ENCODE results near the gene ACLY. TPM values are rescaled to one million over a fixed set of nuclear protein-coding genes. Genes with fewer than 3 reads are reported as not detected.
A peak's percentile ranks its signal among the peaks of the same experiment; 100 is the strongest.

Gene ACLY
- total and polyA plus RNA-seq, 2 of the 13 experiments (the other 11 are each of a cell fraction or from before 2014, with no cell fraction given): 111 to 218 TPM

- peak; percentile 24; the same call in 1 of the 2 replicates for TF ChIP-seq HNF4G (IDR thresholded peaks at IDR 0.05; ENCODE audit: borderline replicate concordance, low read depth, low read length)
- TF ChIP-seq HNF4G (CRISPR knock-in tag; IDR thresholded peaks at IDR 0.05; ENCODE audit: borderline replicate concordance, low read depth): no peak; the same call in 1 of the 2 replicates
- TF ChIP-seq SAFB2 (CRISPR knock-in tag; IDR thresholded peaks at IDR 0.05; ENCODE audit: borderline replicate concordance, low read depth): peak; percentile 77; the same call in 1 of the 2 replicates
- TF ChIP-seq YEATS2 (CRISPR knock-in tag; IDR thresholded peaks at IDR 0.05; ENCODE audit: borderline replicate concordance): no peak
- no peak for TF ChIP-seq HMG20B (CRISPR knock-in tag; conservative IDR thresholded peaks at IDR 0.05)
- peak; percentile 63; the same call in 1 of the 2 replicates for TF ChIP-seq ZNF790 (CRISPR knock-in tag; IDR thresholded peaks at IDR 0.05; ENCODE audit: borderline replicate concordance)
- peak; percentile 85 for TF ChIP-seq BORCS8-MEF2B (CRISPR knock-in tag; IDR thresholded peaks at IDR 0.05)
- TF ChIP-seq ZNF670 (CRISPR knock-in tag; IDR thresholded peaks at IDR 0.05; ENCODE audit: borderline replicate concordance): peak; percentile 7; the same call in 1 of the 2 replicates
- no peak for TF ChIP-seq TCF12 (IDR thresholded peaks at IDR 0.05)
- TF ChIP-seq TCF12 (CRISPR knock-in tag; IDR thresholded peaks at IDR 0.05): peak; percentile 67; the same call in 1 of the 2 replicates
- TF ChIP-seq MXD4 (CRISPR knock-in tag; IDR thresholded peaks at IDR 0.05): peak; percentile 12; the same call in 1 of the 2 replicates
- TF ChIP-seq ZNF710 (CRISPR knock-in tag; IDR thresholded peaks at IDR 0.05; ENCODE audit: borderline replicate concordance): peak; percentile 73
- TF ChIP-seq ZNF33B (CRISPR knock-in tag; IDR thresholded peaks at IDR 0.05): peak; percentile 74
- TF ChIP-seq MYC (CRISPR knock-in tag; IDR thresholded peaks at IDR 0.05; ENCODE audit: borderline replicate concordance): peak; percentile 28; the same call in 1 of the 2 replicates
- TF ChIP-seq ZNF333 (CRISPR knock-in tag; IDR thresholded peaks at IDR 0.05; ENCODE audit: borderline replicate concordance): peak; percentile 82; the same call in 1 of the 2 replicates
- no peak for TF ChIP-seq ZNF263 (CRISPR knock-in tag; IDR thresholded peaks at IDR 0.05)
- peak; percentile 46; the same call in 1 of the 2 replicates for TF ChIP-seq ESRRA (CRISPR knock-in tag; IDR thresholded peaks at IDR 0.05; ENCODE audit: low read depth)
- TF ChIP-seq ZNF235 (CRISPR knock-in tag; IDR thresholded peaks at IDR 0.05; ENCODE audit: borderline replicate concordance): 0 out of 2 replicates have a peak, but pooled peaks have one; percentile 88
- 0 out of 2 replicates have a peak, but pooled peaks have one; percentile 70 for TF ChIP-seq ZNF607 (CRISPR knock-in tag; IDR thresholded peaks at IDR 0.05; ENCODE audit: borderline replicate concordance)
- TF ChIP-seq NBN (conservative IDR thresholded peaks at IDR 0.05): no peak
- TF ChIP-seq ZBTB20 (CRISPR knock-in tag; IDR thresholded peaks at IDR 0.05; ENCODE audit: borderline replicate concordance, low read depth): peak; percentile 42; the same call in 1 of the 2 replicates
- TF ChIP-seq, protein P1, sequence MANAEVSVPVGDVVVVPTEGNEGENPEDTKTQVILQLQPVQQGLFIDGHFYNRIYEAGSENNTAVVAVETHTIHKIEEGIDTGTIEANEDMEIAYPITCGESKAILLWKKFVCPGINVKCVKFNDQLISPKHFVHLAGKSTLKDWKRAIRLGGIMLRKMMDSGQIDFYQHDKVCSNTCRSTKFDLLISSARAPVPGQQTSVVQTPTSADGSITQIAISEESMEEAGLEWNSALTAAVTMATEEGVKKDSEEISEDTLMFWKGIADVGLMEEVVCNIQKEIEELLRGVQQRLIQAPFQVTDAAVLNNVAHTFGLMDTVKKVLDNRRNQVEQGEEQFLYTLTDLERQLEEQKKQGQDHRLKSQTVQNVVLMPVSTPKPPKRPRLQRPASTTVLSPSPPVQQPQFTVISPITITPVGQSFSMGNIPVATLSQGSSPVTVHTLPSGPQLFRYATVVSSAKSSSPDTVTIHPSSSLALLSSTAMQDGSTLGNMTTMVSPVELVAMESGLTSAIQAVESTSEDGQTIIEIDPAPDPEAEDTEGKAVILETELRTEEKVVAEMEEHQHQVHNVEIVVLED (CRISPR knock-in tag; IDR thresholded peaks at IDR 0.05; ENCODE audit: borderline replicate concordance): peak; percentile 20; the same call in 1 of the 2 replicates
- TF ChIP-seq, protein P2, sequence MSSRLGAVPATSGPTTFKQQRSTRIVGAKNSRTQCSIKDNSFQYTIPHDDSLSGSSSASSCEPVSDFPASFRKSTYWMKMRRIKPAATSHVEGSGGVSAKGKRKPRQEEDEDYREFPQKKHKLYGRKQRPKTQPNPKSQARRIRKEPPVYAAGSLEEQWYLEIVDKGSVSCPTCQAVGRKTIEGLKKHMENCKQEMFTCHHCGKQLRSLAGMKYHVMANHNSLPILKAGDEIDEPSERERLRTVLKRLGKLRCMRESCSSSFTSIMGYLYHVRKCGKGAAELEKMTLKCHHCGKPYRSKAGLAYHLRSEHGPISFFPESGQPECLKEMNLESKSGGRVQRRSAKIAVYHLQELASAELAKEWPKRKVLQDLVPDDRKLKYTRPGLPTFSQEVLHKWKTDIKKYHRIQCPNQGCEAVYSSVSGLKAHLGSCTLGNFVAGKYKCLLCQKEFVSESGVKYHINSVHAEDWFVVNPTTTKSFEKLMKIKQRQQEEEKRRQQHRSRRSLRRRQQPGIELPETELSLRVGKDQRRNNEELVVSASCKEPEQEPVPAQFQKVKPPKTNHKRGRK (CRISPR knock-in tag; IDR thresholded peaks at IDR 0.05): no peak
- 0 out of 2 replicates have a peak, but pooled peaks have one; percentile 9 for TF ChIP-seq ZNF678 (CRISPR knock-in tag; IDR thresholded peaks at IDR 0.05)
- TF ChIP-seq ETV6 (CRISPR knock-in tag; conservative IDR thresholded peaks at IDR 0.05): peak; percentile 69; the same call in 1 of the 2 replicates
Measured at GRCh38 chr17:41835800-41836549, 82.8 kb downstream of the ACLY start, which contains the start of gene NT5C3B (continued).

Data from HepG2 (cell line).